Neural progenitor cell (in vitro differentiated cells): ENCODE measurements around the gene SH2D4B. TPM values are rescaled to one million over a fixed set of nuclear protein-coding genes. Genes with fewer than 3 reads are reported as not detected.

Source experiments
- DNase-seq: peaks from one replicate; pipeline ENCODE4 v3.0.0-alpha.2; 2016; ENCODE audit warnings: low spot score
- H2AFZ ChIP-seq: fragments of 200-600 bp; sonication (generic); replicated peaks from 2 replicates; pipeline ENCODE4 v1.6.1; 2016; ENCODE audit warnings: antibody characterized with exemption
- H3F3A ChIP-seq: fragments of 200-600 bp; sonication (generic); 2 replicates; pipeline ENCODE4 v1.6.1; 2016; ENCODE audit warnings: antibody characterized with exemption, low read depth
- H3K27ac ChIP-seq: fragments of 200-600 bp; sonication (generic); 2 replicates; pipeline ENCODE4 v1.5.1; 2016; ENCODE audit warnings: mild to moderate bottlenecking
- H3K27me3 ChIP-seq: fragments of 200-600 bp; sonication (generic); 2 replicates; pipeline ENCODE4 v1.6.1; 2016; ENCODE audit warnings: mild to moderate bottlenecking, moderate library complexity
- H3K36me3 ChIP-seq: fragments of 200-600 bp; sonication (generic); 2 replicates; pipeline ENCODE4 v1.5.1; 2016
- H3K4me1 ChIP-seq: fragments of 200-600 bp; sonication (generic); 2 replicates; pipeline ENCODE4 v1.6.1; 2016; ENCODE audit warnings: mixed run types
- H3K4me2 ChIP-seq: fragments of 200-600 bp; sonication (generic); 2 replicates; pipeline ENCODE4 v1.6.1; 2016
- H3K4me3 ChIP-seq: fragments of 200-600 bp; sonication (generic); 2 replicates; pipeline ENCODE4 v1.5.1; 2016
- H3K79me2 ChIP-seq: fragments of 200-600 bp; sonication (generic); 2 replicates; pipeline ENCODE4 v1.6.1; 2016; ENCODE audit warnings: low read depth
- H3K9ac ChIP-seq: fragments of 200-600 bp; sonication (generic); 2 replicates; pipeline ENCODE4 v1.6.1; 2016
- H3K9me3 ChIP-seq: fragments of 200-600 bp; sonication (generic); 2 replicates; pipeline ENCODE4 v1.5.1; 2016; ENCODE audit warnings: low read depth
- H4K20me1 ChIP-seq: fragments of 200-600 bp; sonication (generic); 2 replicates; pipeline ENCODE4 v1.6.1; 2016; ENCODE audit warnings: low read depth
- H3K27ac Mint-ChIP-seq: 3 replicates; pipeline ENCODE4 v1.8.0; 2021; ENCODE audit warnings: mixed read lengths
- H3K27me3 Mint-ChIP-seq: 2 replicates; pipeline ENCODE4 v1.8.0; 2022; ENCODE audit warnings: low read depth, mild to moderate bottlenecking, inconsistent platforms, moderate library complexity, mixed read lengths; ENCODE audit not compliant: insufficient read depth
- H3K36me3 Mint-ChIP-seq: 3 replicates; pipeline ENCODE4 v1.8.0; 2021; ENCODE audit warnings: mixed read lengths
- H3K4me1 Mint-ChIP-seq: 3 replicates; pipeline ENCODE4 v1.8.0; 2021; ENCODE audit warnings: mixed read lengths
- H3K4me3 Mint-ChIP-seq: 3 replicates; pipeline ENCODE4 v1.8.0; 2021; ENCODE audit warnings: mild to moderate bottlenecking, moderate library complexity, mixed read lengths
- H3K9me3 Mint-ChIP-seq: 3 replicates; pipeline ENCODE4 v1.8.0; 2020; ENCODE audit warnings: mixed read lengths
- EZH2 ChIP-seq: fragments of 200-600 bp; sonication (generic); IDR thresholded peaks from 2 replicates; pipeline ENCODE4 v1.6.1; 2017; ENCODE audit warnings: antibody characterized with exemption, mild to moderate bottlenecking, moderate library complexity
- EZH2phosphoT487 ChIP-seq: fragments of 200-600 bp; sonication (generic); IDR thresholded peaks from 2 replicates; pipeline ENCODE4 v1.6.1; 2017; ENCODE audit warnings: antibody characterized with exemption
- total RNA-seq: library from RNA; depleted of rRNA; stranded (reverse); fragments of >200 nt; gene quantifications from 2 replicates; pipeline ENCODE4 v1.2.3, GENCODE V29; 2015; ENCODE audit warnings: low replicate concordance
- TF ChIP-seq, protein P1 (sequence below): fragments of 200-600 bp; sonication (generic); IDR thresholded peaks from 2 replicates; pipeline ENCODE4 v1.5.1; 2017; ENCODE audit warnings: antibody characterized with exemption, mild to moderate bottlenecking

Gene SH2D4B
- total RNA-seq, 1 donor from 2014 or later = 0.11 TPM

GRCh38 chr10:80496555-80497172 lies 41.0 kb upstream of the SH2D4B start:
- Histone ChIP-seq H3K4me2 (no peak overlapping the region), H3K27me3 (no peaks in the 10 kb centered on the region), H3K9ac (no peak overlapping the region), H2AFZ (no peak overlapping the region), H3K27ac (no peak overlapping the region), H4K20me1 (peaks cover 67% of the 10 kb centered on the region), H3K79me2 (peaks cover 88% of the 10 kb centered on the region), H3K4me1 (peaks cover 26% of the 10 kb centered on the region), H3K4me3 (no peak overlapping the region), H3K36me3 (no peaks in the 10 kb centered on the region), H3F3A (peaks cover 8% of the 10 kb centered on the region), H3K9me3 (no peaks in the 10 kb centered on the region)
- TF ChIP-seq, protein P1, sequence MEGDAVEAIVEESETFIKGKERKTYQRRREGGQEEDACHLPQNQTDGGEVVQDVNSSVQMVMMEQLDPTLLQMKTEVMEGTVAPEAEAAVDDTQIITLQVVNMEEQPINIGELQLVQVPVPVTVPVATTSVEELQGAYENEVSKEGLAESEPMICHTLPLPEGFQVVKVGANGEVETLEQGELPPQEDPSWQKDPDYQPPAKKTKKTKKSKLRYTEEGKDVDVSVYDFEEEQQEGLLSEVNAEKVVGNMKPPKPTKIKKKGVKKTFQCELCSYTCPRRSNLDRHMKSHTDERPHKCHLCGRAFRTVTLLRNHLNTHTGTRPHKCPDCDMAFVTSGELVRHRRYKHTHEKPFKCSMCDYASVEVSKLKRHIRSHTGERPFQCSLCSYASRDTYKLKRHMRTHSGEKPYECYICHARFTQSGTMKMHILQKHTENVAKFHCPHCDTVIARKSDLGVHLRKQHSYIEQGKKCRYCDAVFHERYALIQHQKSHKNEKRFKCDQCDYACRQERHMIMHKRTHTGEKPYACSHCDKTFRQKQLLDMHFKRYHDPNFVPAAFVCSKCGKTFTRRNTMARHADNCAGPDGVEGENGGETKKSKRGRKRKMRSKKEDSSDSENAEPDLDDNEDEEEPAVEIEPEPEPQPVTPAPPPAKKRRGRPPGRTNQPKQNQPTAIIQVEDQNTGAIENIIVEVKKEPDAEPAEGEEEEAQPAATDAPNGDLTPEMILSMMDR = no peak
- TF ChIP-seq EZH2 = no peak
- TF ChIP-seq EZH2phosphoT487 = no peak
- Mint-ChIP-seq H3K27ac (no peak overlapping the region), H3K36me3 (peaks cover 51% of the 10 kb centered on the region), H3K4me1 (peaks cover 59% of the 10 kb centered on the region), H3K9me3 (peaks cover 18% of the 10 kb centered on the region), H3K27me3 (peaks cover 2% of the 10 kb centered on the region), H3K4me3 (no peak overlapping the region)
- DNase-seq = no peak

DNA sequence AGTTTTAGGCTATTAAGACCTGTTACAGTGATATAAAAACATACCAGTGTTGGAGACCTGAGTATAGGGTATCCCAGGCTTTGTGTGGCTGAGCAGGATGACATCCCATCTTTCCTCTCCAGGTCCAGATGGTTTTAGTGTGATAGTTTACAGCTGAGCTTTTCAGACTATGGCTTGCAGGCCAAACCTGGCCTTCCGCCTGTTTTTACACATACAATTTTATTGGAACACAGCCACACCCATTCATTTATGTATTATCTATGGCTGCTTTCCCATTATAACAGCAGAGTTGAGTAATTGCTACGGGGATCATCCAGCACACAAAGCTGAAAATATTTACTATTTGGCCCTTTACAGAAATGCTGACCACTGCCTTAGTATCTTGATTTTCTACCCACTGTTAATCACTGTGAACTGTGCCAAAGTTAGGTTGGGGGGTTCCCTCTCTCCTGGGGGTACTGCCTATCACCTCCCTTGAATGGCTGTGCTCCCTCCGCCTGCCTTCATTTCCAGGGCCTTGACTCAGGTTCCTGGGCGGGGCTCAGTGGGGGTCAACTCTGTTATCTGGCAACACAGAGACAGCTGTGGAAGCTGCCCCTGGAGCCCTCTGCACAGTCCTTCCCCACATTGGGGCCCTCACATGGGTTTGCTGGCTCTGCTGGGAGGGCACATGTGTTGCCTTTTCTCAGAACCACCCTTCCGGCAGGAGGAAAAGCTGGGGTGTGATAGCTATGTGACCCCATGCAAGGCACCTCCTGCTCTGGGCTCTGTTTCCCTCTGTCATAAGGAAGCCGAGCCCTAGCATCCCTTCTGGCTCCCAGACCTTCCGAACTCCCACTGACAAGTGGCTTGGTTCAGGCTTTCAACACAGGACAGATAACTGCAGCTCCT lies 40.3 kb upstream of the SH2D4B start:
- no peak for DNase-seq
- H3K27me3 ChIP-seq = no peaks in the 10 kb centered on the region
- Mint-ChIP-seq H3K4me1 (peaks cover 67% of the 10 kb centered on the region), H3K4me3 (no peak overlapping the region), H3K9me3 (peaks cover 18% of the 10 kb centered on the region), H3K36me3 (peaks cover 51% of the 10 kb centered on the region), H3K27me3 (peaks cover 2% of the 10 kb centered on the region), H3K27ac (no peak overlapping the region)
- H3K4me1 ChIP-seq = peaks cover 27% of the 10 kb centered on the region
- H3K4me2 ChIP-seq = no peak overlapping the region
- no peaks in the 10 kb centered on the region for H3K36me3 ChIP-seq
- no peak overlapping the region for H2AFZ ChIP-seq
- no peak for TF ChIP-seq EZH2
- TF ChIP-seq, protein P1 = no peak
- peaks cover 73% of the 10 kb centered on the region for H4K20me1 ChIP-seq
- no peak overlapping the region for H3K27ac ChIP-seq
- H3K9me3 ChIP-seq = no peaks in the 10 kb centered on the region
- peaks cover 91% of the 10 kb centered on the region for H3K79me2 ChIP-seq
- peaks cover 8% of the 10 kb centered on the region for H3F3A ChIP-seq
- no peak overlapping the region for H3K9ac ChIP-seq
- no peak overlapping the region for H3K4me3 ChIP-seq

- Mint-ChIP-seq H3K27me3 (peaks cover 4% of the 10 kb centered on the region), H3K36me3 (peaks cover 48% of the 10 kb centered on the region), H3K4me1 (peaks cover 73% of the 10 kb centered on the region), H3K9me3 (peaks cover 18% of the 10 kb centered on the region), H3K4me3 (no peak overlapping the region), H3K27ac (peak overlapping the region; percentile 91)
- no peak overlapping the region for H3K9ac ChIP-seq
- no peak overlapping the region for H3K4me2 ChIP-seq
- H3K4me3 ChIP-seq = no peak overlapping the region
- H3K79me2 ChIP-seq = peaks cover 90% of the 10 kb centered on the region
- H4K20me1 ChIP-seq = peaks cover 77% of the 10 kb centered on the region
- TF ChIP-seq EZH2phosphoT487 = no peak
- no peak for TF ChIP-seq EZH2
- TF ChIP-seq, protein P1 = no peak
- H3K27me3 ChIP-seq = no peaks in the 10 kb centered on the region
- no peak overlapping the region for H3K27ac ChIP-seq
- peaks cover 9% of the 10 kb centered on the region for H3F3A ChIP-seq
- peaks cover 32% of the 10 kb centered on the region for H3K4me1 ChIP-seq
- H2AFZ ChIP-seq = no peak overlapping the region
- no peaks in the 10 kb centered on the region for H3K36me3 ChIP-seq
- H3K9me3 ChIP-seq = no peaks in the 10 kb centered on the region
- DNase-seq = no peak
Observed at GRCh38 chr10:80498078-80498832, 39.4 kb upstream of the SH2D4B start.
